Activated CD8-positive, alpha-beta T cell treated with anti-CD3 and anti-CD28 coated beads, Interleukin-2, amount 10 ng/mL, durations not matched to agents 7 days and 5 days (primary cell): ENCODE data around the gene SRPK2. TPM values are rescaled to one million over a fixed set of nuclear protein-coding genes. Genes with fewer than 3 reads are reported as not detected.
"Not testable (repeated sequence)": the region's sequence is repeated elsewhere in the genome, so short reads cannot be mapped to it uniquely, and the experiment has no call there.

ENCODE experiments used
- ATAC-seq: fragments of 150-1000 bp; cut with Tn5 transposase; one replicate; pipeline ENCODE4 v1.10.0; 2021; ENCODE audit warnings: moderate library complexity
- CTCF ChIA-PET: fragments of 350-600 bp; sonication (Branson Sonifier 250); formaldehyde crosslinking; loops from one replicate; lab custom pipeline; 2021; ENCODE audit warnings: antibody characterized with exemption; lab: Charles Lee
- POLR2A ChIA-PET: fragments of 350-600 bp; sonication (Branson Sonifier 250); formaldehyde crosslinking; loops from one replicate; lab custom pipeline; 2021; ENCODE audit warnings: antibody characterized with exemption; lab: Charles Lee
- DNase-seq: peaks from one replicate; pipeline ENCODE4 v3.0.0-alpha.2; 2020
- H3K27ac Mint-ChIP-seq: one replicate; pipeline ENCODE4 v1.8.0; 2021; ENCODE audit warnings: mild to moderate bottlenecking, mixed read lengths
- H3K27me3 Mint-ChIP-seq: one replicate; pipeline ENCODE4 v1.8.0; 2021; ENCODE audit warnings: low read depth, mixed read lengths
- H3K36me3 Mint-ChIP-seq: one replicate; pipeline ENCODE4 v1.8.0; 2021; ENCODE audit warnings: low read depth, mixed read lengths
- H3K4me1 Mint-ChIP-seq: one replicate; pipeline ENCODE4 v1.8.0; 2021; ENCODE audit warnings: low read depth, mixed read lengths
- H3K4me3 Mint-ChIP-seq: one replicate; pipeline ENCODE4 v1.8.0; 2021; ENCODE audit warnings: mild to moderate bottlenecking, mixed read lengths
- H3K9me3 Mint-ChIP-seq: one replicate; pipeline ENCODE4 v1.8.0; 2022; ENCODE audit warnings: mixed read lengths; ENCODE audit not compliant: insufficient read depth
- total RNA-seq, 2 experiments: library from RNA; stranded (reverse); gene quantifications; one replicate each; pipeline ENCODE4 v1.2.3, GENCODE V29; 2021

The SRPK2 gene
- total RNA-seq, 2 experiments from 2014 or later: 34.5 to 35.9 TPM

DNA sequence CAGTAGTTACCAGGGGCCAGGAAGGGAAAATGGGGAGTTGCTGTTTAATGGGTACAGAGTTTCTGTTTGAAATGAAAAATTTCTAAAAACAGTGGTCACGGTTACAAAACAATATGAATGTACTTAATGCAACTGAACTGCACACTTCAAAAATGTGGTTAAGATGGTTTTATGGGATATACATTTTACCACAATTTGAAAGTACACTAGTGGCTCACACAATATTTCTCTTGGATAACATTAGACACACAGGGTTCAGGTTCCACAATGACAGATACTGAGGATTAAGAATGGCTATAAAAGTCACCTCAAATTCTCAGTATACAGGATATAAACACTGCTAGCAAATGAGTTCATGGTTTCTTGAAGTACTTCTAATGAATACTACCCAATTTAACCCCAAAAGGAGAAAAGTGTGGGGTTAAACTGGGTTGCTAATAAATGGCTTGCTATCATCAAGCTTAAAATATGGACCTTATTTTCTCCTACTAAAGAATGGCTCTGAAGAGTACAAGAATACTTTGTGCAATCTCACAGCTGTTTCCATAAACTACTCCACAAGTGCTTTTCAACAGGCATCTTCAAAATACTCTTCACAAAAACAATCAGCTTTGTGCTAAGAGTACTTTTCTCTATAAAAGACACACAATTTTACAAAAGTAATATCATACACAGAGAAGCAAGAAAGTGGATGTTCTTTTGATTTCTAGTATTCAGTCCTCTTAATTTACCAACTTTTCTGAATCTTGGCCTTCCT lies 92.9 kb downstream of the SRPK2 start:
- peaks cover 48% of the 10 kb centered on the region for H3K4me1 Mint-ChIP-seq
- peaks cover 6% of the 10 kb centered on the region for H3K36me3 Mint-ChIP-seq
- ATAC-seq (peak; percentile 41), DNase-seq (no peak)
- POLR2A ChIA-PET: interaction anchor here (0.5 kb wide), 1 partner anchor 27 kb away, joined by 3 read pairs; no protein-coding TSS in a partner anchor
- peak overlapping the region; percentile 14 for H3K27ac Mint-ChIP-seq
- H3K4me3 Mint-ChIP-seq: no peak overlapping the region
- H3K27me3 Mint-ChIP-seq: no peaks in the 10 kb centered on the region
- H3K9me3 Mint-ChIP-seq: no peaks in the 10 kb centered on the region
- CTCF ChIA-PET: interaction anchor here (1.2 to 3.9 kb wide), 3 partner anchors 12 to 153 kb away, joined by 3 to 23 read pairs (median 7); no protein-coding TSS in a partner anchor

DNA sequence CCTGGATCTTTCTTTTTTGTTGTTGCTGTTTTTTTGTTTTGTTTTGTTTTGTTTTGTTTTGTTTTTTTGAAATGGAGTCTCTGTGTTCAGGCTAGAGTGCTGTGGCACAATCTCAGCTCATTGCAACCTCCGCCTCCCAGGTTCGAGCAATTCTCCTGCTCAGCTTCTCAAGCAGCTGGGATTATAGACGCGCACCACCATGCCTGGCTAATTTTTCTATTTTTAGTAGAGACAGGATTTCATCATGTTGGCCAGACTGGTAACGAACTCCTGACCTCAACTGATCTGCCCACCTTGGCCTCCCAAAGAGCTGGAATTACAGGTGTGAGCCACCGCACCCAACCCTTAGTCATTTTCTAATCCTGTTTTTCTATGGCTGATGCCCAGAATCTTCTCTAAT lies 94.2 kb downstream of the SRPK2 start:
- H3K27me3 Mint-ChIP-seq, H3K27ac Mint-ChIP-seq, H3K9me3 Mint-ChIP-seq, CTCF ChIA-PET, ATAC-seq, H3K4me3 Mint-ChIP-seq, H3K36me3 Mint-ChIP-seq, DNase-seq: not testable (repeated sequence)
- peaks cover 43% of the 10 kb centered on the region for H3K4me1 Mint-ChIP-seq
- POLR2A ChIA-PET: interaction anchor here (0.7 kb wide), 1 partner anchor 213 kb away, joined by 4 read pairs; no protein-coding TSS in a partner anchor

DNA sequence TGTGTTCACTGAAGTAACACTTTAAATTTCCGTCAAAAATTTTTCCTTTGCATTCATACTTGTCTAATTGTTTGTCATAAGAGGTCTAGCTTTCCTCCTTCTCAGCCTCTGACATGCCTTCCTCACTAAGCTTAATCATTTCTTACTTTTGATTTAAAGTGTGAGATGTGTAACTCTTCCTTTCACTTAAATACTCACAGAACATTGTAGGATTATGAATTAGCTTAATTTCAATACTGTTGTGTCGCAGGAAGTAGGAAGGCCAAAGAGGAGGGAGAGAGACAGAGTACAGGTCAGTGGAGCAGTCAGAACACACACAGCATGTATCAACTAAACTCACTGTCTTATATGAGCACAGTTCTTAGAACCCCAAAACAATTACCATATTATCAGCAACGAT lies 99.0 kb downstream of the SRPK2 start:
- DNase-seq (no peak), ATAC-seq (no peak)
- Mint-ChIP-seq H3K9me3 (no peaks in the 10 kb centered on the region), H3K4me3 (no peak overlapping the region), H3K27ac (no peak overlapping the region), H3K36me3 (peaks cover 2% of the 10 kb centered on the region), H3K27me3 (no peaks in the 10 kb centered on the region), H3K4me1 (peaks cover 10% of the 10 kb centered on the region)
- CTCF ChIA-PET: no interaction called here
- POLR2A ChIA-PET: interaction anchor here (0.6 kb wide), 1 partner anchor 276 kb away, joined by 3 read pairs; the partner anchor contains the start of gene KMT2E

DNA sequence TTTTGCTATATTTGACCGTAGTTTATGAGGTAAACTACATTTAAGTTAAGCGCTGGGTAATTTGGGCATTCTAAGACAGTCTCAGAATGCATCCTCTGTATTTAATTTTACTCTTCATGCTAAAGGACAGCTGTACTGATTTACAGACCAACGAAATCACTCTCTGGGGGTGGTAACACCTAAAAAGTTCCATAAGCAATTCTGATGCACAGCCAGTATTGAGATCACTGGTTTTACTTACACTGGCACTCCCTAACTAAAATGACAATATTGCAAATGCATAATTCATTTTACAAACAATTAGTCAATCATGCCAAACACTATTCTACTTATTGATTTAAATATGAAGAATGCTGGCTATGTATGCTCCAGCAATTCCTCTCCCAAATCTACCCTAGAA lies 102.3 kb downstream of the SRPK2 start:
- ChIA-PET POLR2A (no interaction called here), CTCF (no interaction called here)
- DNase-seq (no peak), ATAC-seq (no peak)
- peaks cover 10% of the 10 kb centered on the region for H3K4me1 Mint-ChIP-seq
- H3K27me3 Mint-ChIP-seq: no peaks in the 10 kb centered on the region
- H3K9me3 Mint-ChIP-seq: no peaks in the 10 kb centered on the region
- H3K36me3 Mint-ChIP-seq: peaks cover 2% of the 10 kb centered on the region
- no peak overlapping the region for H3K27ac Mint-ChIP-seq
- H3K4me3 Mint-ChIP-seq: no peak overlapping the region

DNA sequence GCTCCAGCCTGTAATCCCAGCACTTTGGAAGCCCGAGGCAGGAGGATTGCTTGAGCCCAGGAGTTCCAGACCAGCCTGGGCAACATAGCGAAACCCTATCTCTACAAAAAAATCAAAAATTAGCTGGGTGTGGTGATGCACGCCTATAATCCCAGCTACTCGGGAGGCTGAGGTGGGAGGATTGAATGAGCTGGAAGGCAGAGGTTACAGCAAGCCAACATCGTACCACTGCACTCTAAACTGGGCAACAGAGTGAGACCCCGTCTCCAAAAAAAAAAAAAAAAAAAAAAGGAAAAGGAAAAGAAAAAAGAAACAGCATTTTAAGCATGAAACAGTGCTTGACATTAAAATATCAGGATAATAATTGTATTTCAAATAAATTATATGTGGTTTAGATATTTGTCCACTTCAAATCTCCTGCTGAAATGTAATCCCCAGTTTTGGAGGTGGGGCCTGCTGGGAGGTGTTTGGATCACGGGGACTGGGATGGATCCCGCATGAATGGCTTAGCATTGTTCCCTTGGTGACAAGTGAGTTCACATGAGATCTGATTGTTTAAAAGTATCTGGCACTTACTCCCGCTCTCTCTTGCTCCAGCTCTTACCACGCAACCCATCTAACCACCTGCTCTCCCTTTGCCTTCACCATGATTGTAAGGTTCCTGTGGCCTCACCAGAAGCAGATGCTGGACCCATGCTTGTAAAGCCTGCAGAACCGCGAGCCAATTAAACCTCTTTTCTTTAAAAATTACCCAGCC lies 103.4 kb downstream of the SRPK2 start:
- ChIA-PET POLR2A (interaction anchor here (0.6 kb wide), 1 partner anchor 563 kb away, joined by 3 read pairs; no protein-coding TSS in a partner anchor), CTCF (no interaction called here)
- no peak overlapping the region for H3K4me3 Mint-ChIP-seq
- peaks cover 10% of the 10 kb centered on the region for H3K4me1 Mint-ChIP-seq
- DNase-seq (no peak), ATAC-seq (no peak)
- H3K27me3 Mint-ChIP-seq: no peaks in the 10 kb centered on the region
- H3K27ac Mint-ChIP-seq: no peak overlapping the region
- no peaks in the 10 kb centered on the region for H3K9me3 Mint-ChIP-seq
- peaks cover under 1% of the 10 kb centered on the region for H3K36me3 Mint-ChIP-seq

DNA sequence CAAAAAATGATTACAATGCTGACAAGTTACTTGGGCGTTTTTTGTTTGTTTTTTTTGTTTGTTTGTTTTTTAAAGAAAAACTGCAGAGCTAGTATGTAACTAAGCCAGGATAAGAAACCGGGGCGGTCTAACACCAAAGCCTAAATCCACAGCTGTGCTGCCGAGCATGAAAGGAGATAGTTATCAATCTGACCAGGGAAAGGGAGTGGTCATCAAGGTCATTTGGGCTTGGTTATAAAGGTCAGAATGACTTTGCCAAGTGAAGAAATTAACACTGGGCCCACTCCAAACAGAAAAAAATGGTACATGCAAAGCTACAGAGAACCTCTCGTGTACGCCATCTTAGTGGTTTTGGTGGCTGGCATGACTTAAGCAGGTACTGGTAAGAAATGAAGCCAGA lies 104.7 kb downstream of the SRPK2 start:
- Mint-ChIP-seq H3K9me3 (no peaks in the 10 kb centered on the region), H3K4me3 (no peak overlapping the region), H3K4me1 (peaks cover 6% of the 10 kb centered on the region), H3K27ac (no peak overlapping the region), H3K36me3 (no peaks in the 10 kb centered on the region), H3K27me3 (no peaks in the 10 kb centered on the region)
- CTCF ChIA-PET: no interaction called here
- ATAC-seq (no peak), DNase-seq (no peak)
- POLR2A ChIA-PET: no interaction called here

DNA sequence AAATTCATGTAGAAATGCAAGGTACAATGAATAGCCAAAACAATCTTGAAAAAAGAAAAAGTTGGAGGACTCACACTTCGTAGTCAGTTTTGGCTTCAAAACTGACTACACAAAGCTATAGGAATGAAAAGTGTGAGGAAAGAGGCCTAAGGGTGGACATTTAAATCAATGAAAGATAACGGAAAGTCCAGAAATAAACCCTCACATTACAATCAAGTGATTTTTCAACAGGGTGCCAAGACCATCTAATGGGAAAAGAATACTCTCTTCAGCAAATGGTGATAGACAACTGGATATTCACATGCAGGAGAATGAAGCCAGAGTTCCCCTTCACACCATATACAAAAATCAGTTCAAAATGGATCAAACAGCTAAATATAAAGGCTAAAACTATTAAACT lies 106.8 kb downstream of the SRPK2 start:
- H3K27ac Mint-ChIP-seq: no peak overlapping the region
- H3K27me3 Mint-ChIP-seq: no peaks in the 10 kb centered on the region
- no peak overlapping the region for H3K4me3 Mint-ChIP-seq
- ChIA-PET POLR2A (no interaction called here), CTCF (interaction anchor here (1.5 kb wide), 1 partner anchor 14 kb away, joined by 7 read pairs; no protein-coding TSS in a partner anchor)
- peaks cover 3% of the 10 kb centered on the region for H3K4me1 Mint-ChIP-seq
- ATAC-seq (no peak), DNase-seq (no peak)
- H3K36me3 Mint-ChIP-seq: peaks cover 3% of the 10 kb centered on the region
- no peaks in the 10 kb centered on the region for H3K9me3 Mint-ChIP-seq

DNA sequence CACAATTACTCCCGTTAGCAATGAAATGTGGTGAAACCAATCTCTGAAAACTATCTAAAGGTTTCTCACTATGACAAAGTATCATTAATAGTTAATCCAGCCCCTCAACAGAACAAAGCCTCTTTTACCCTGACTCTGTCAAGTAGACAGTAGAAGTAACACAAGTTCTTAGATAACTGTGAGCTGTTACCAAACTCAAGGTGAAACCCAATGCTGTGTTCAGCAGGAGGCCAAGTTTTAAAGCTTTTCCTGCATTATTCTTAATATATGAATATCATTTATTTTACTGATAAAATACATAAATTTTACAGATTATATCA lies 109.1 kb downstream of the SRPK2 start:
- POLR2A ChIA-PET: interaction anchor here (1.1 kb wide), 1 partner anchor 11 kb away, joined by 3 read pairs; no protein-coding TSS in a partner anchor
- DNase-seq: no peak
- Mint-ChIP-seq H3K9me3 (no peaks in the 10 kb centered on the region), H3K4me1 (peaks cover 3% of the 10 kb centered on the region), H3K4me3 (no peak overlapping the region), H3K27me3 (no peaks in the 10 kb centered on the region), H3K36me3 (peaks cover 3% of the 10 kb centered on the region), H3K27ac (no peak overlapping the region)
- no peak for ATAC-seq
- CTCF ChIA-PET: no interaction called here

DNA sequence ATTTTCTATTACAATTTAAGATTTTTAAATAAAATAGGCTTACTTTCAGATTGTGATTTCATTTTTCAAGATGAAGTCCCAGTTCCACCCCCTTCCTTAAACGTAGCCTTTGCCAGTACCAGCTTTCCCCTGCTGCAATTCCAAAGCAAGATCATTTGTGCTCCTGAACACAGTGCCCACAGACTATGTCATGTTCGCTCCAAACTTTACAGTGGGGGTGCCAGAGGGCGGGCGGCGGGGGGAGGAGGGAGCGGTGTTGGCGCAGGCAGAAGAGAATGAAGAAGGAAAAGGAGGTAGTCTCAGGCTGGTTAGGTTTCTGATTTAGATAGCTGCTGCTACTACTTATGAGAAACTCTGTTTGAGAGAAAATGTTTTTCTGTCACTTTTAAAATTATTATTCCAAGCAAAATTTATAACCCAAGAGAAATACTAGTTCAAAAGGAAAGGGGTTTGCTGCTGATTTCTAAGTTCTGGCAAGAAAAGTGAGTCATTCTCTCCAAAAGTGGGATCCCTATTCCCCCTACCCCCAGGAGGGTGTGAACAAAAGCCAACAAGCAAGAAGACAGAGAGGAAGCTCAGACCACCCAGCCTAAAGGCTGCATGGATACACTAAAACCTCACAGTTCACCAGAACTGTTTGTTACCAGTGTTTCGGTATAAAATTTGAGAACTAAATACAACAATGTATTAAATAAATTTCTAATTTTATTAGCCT lies 109.6 kb downstream of the SRPK2 start:
- H3K36me3 Mint-ChIP-seq: peaks cover 3% of the 10 kb centered on the region
- no peak overlapping the region for H3K27ac Mint-ChIP-seq
- ChIA-PET POLR2A (interaction anchor here (0.6 to 1.1 kb wide), 2 partner anchors 10 to 27 kb away, joined by 3 read pairs; no protein-coding TSS in a partner anchor), CTCF (no interaction called here)
- no peaks in the 10 kb centered on the region for H3K27me3 Mint-ChIP-seq
- H3K9me3 Mint-ChIP-seq: no peaks in the 10 kb centered on the region
- no peak overlapping the region for H3K4me3 Mint-ChIP-seq
- ATAC-seq (no peak), DNase-seq (no peak)
- peaks cover 3% of the 10 kb centered on the region for H3K4me1 Mint-ChIP-seq

DNA sequence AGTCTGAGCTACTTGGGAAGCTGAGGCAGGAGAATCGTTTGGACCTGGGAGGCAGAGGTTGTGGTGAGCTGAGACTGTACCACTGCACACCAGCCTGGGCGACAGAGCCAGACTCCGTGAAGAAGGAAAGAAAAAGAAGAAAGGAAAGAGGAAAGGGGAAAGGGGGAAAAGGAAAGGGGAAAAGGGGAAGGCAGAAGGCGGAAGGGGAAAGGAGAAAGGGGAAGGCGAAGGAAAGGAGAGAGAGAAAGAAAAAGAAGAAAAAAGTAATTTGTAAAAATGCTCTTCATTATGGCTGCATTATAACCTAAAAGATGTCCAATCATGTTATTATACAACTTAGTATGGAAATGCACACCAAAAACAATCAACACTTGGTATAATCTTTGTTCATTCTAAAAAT lies 110.2 kb downstream of the SRPK2 start:
- H3K27me3 Mint-ChIP-seq: no peaks in the 10 kb centered on the region
- ChIA-PET POLR2A (interaction anchor here (0.6 kb wide), 1 partner anchor 26 kb away, joined by 3 read pairs; no protein-coding TSS in a partner anchor), CTCF (no interaction called here)
- no peak overlapping the region for H3K27ac Mint-ChIP-seq
- ATAC-seq (no peak), DNase-seq (no peak)
- peaks cover 3% of the 10 kb centered on the region for H3K36me3 Mint-ChIP-seq
- H3K4me1 Mint-ChIP-seq: peaks cover 3% of the 10 kb centered on the region
- no peak overlapping the region for H3K4me3 Mint-ChIP-seq
- H3K9me3 Mint-ChIP-seq: no peaks in the 10 kb centered on the region

DNA sequence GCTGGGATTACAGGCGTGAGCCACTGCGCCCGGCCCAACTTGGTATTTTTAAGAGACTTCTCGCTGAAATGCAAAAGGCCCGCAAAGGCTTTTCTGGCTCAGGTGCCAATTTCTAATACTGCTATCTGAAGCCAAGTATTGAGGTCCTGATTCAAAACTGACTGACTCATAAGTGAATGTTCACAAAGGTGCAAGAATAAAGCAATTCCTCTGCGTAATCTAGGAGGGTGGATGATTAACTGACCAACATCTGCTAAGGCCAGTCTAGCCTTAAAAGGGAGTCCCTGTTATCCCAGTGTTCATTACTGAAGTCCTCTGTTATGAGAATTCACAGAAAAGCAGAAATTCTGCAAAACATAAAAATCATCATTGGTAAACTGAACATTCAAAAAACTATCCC lies 111.4 kb downstream of the SRPK2 start:
- Mint-ChIP-seq H3K4me3 (no peak overlapping the region), H3K27me3 (no peaks in the 10 kb centered on the region), H3K36me3 (peaks cover 3% of the 10 kb centered on the region), H3K27ac (no peak overlapping the region), H3K9me3 (no peaks in the 10 kb centered on the region), H3K4me1 (peaks cover 3% of the 10 kb centered on the region)
- no peak for DNase-seq
- no peak for ATAC-seq
- POLR2A ChIA-PET: no interaction called here
- CTCF ChIA-PET: no interaction called here
